Lower leg skin (tissue), 4 donors: ENCODE measurements around the gene OR5AC2. TPM values are rescaled to one million over a fixed set of nuclear protein-coding genes. Genes with fewer than 3 reads are reported as not detected.

Source experiments
- DNase-seq, 2 donors: peaks; one replicate each; pipeline ENCODE4 v3.0.0-alpha.2; 2019; ENCODE audit warnings: low spot score in 2 of 2
- H3K4me3 ChIP-seq: fragments of 200-600 bp; sonication (generic); 2 replicates; pipeline ENCODE4 v1.5.1; 2017; ENCODE audit warnings: mild to moderate bottlenecking, low read depth; ENCODE audit not compliant: poor library complexity, severe bottlenecking
- CTCF ChIP-seq, 3 donors: fragments of 450-650 bp; IDR thresholded peaks; one replicate each; pipeline ENCODE4 v1.5.1; 2016; ENCODE audit warnings: antibody characterized with exemption in 3 of 3, mild to moderate bottlenecking in 3 of 3, moderate library complexity in 2 of 3
- POLR2A ChIP-seq, 2 donors: fragments of 450-650 bp; IDR thresholded peaks; one replicate each; pipeline ENCODE4 v1.6.1; 2016 to 2017; ENCODE audit warnings: antibody characterized with exemption in 2 of 2, mild to moderate bottlenecking in 1 of 2, moderate library complexity in 1 of 2
- WGBS, 2 donors: methylation state at CpG; one replicate each; pipeline ENCODE4 v1.1.5; 2018; 5-methylcytosine and 5-hydroxymethylcytosine counted together
- intact Hi-C: fragments of 100-400 bp; cut with DNase I; formaldehyde crosslinking; loops from one replicate; pipeline ENCODE4 v1.15.0; 2023; ENCODE audit warnings: low total_unique reads
- total RNA-seq, 4 donors: library from RNA; depleted of rRNA; stranded (reverse); fragments of >200 nt; gene quantifications; one replicate each; pipeline ENCODE4 v1.1.0, GENCODE V29; 2016

The OR5AC2 gene
- total RNA-seq, 4 donors from 2014 or later = not detected

DNA sequence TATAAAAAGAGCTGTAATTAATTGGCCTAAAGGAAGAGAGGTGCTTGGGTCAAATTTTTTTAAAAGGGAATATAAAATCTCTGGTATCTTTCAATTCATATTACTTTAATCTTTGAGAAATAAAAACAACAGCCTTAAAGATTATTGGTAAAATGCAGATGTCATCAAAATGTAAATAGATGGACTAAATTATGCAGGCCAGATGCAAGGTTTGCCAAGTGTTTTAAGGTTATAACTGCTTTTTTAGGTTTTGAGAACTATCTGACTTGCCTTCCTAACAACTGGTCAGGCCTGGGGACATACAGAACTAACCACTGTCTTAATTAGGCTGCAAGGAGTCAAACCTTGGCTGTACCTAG lies 23.6 kb downstream of the OR5AC2 start:
- H3K4me3 ChIP-seq = no peak overlapping the region
- DNase-seq = no peak
- intact Hi-C loops = no loop called here
- TF ChIP-seq POLR2A (IDR thresholded peaks at IDR 0.05) (no peak), CTCF (IDR thresholded peaks at IDR 0.05) (no peak)

DNA sequence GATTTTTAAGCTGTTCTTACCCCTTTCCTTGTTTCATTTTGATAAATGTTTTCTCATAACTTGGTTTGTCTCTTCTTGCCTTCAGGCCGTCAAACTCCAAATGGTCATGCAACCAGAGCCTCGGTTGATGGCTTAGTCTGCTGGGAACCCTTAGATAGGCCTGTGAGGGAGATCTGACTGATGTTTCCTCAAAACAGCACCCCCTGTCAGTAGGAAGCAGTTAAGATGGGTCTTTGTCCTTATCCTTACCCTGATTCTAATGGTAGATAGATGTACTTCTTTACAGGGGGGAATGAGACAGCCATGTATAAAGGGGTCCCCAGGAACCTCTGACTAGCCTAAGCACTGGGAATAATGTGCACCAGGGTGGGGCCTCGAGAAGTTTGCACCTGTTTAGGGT lies 27.3 kb downstream of the OR5AC2 start:
- DNase-seq = no peak
- H3K4me3 ChIP-seq = no peak overlapping the region
- intact Hi-C loops = no loop called here
- 48 to 50% methylated on average over 3 of the region's 3 CpGs for WGBS, 2 donors
- TF ChIP-seq CTCF (IDR thresholded peaks at IDR 0.05) (no peak), POLR2A (IDR thresholded peaks at IDR 0.05) (no peak)

GRCh38 chr3:98115717-98116116 lies 28.7 kb downstream of the OR5AC2 start:
- no peak overlapping the region for H3K4me3 ChIP-seq
- DNase-seq = no peak
- intact Hi-C loops = no loop called here
- WGBS, 2 donors = 94 to 100% methylated on average over 1 of the region's 1 CpG
- no peak for TF ChIP-seq CTCF (IDR thresholded peaks at IDR 0.05)
- TF ChIP-seq POLR2A (IDR thresholded peaks at IDR 0.05) = no peak

GRCh38 chr3:98130421-98130820 lies 43.4 kb downstream of the OR5AC2 start, which contains the start of gene OR5H1:
Gene OR5H1, plus strand, starts transcription at chr3:98130721. Its CDS starts 1,977 bp downstream, at chr3:98132698.
- intact Hi-C loops = no loop called here
- no peak for DNase-seq
- 77 to 81% methylated on average over 1 of the region's 1 CpG for WGBS, 2 donors
- no peak for TF ChIP-seq POLR2A (IDR thresholded peaks at IDR 0.05)
- no peak for TF ChIP-seq CTCF (IDR thresholded peaks at IDR 0.05)
- no peak within 1 kb of the TSS for H3K4me3 ChIP-seq

DNA sequence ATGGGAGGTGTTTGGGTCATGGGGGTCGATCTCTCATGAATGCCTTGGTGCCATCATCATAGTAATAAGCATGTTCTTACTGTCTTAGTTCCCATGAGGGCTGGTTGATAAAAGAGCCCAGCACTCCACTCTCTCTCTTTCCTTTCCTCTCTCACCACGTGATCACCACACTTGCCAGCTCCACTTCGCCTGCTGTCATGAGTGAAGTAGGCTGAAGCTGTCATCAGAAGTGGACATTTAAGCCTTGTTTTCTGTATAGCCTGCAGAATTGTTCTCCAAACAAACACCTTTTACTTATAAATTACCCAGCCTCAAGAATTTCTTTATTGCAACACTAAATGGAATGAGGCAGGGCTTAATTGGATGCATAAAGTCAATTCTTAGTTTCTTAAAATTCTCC lies 49.7 kb downstream of the OR5AC2 start:
- H3K4me3 ChIP-seq = no peak overlapping the region
- TF ChIP-seq POLR2A (IDR thresholded peaks at IDR 0.05) (no peak), CTCF (IDR thresholded peaks at IDR 0.05) (no peak)
- intact Hi-C loops = no loop called here
- no peak for DNase-seq
- 66 to 68% methylated on average over 3 of the region's 3 CpGs for WGBS, 2 donors

Other genes with a start within 250 kb of the OR5AC2 start
- 10 to 100 TPM; 37.6 to 42.5 (median 40.7) TPM for gene RIOX2, start 114.7 kb upstream of the OR5AC2 start, total RNA-seq
- not detected for gene GABRR3, start 51.9 kb upstream of the OR5AC2 start, total RNA-seq
- gene OR5H1, start 43.5 kb downstream of the OR5AC2 start, total RNA-seq = not detected
- not detected for gene OR5H14, start 60.3 kb downstream of the OR5AC2 start, total RNA-seq
- gene OR5H15, start 79.5 kb downstream of the OR5AC2 start, total RNA-seq = not detected
- not detected for gene OR5H6, start 177.1 kb downstream of the OR5AC2 start, total RNA-seq
- not detected for gene OR5H2, start 195.3 kb downstream of the OR5AC2 start, total RNA-seq